Stimulated activated CD4-positive, alpha-beta T cell treated with anti-CD3 and anti-CD28 coated beads, Interleukin-4, amount 100 ng/mL, for 24 hours (primary cell): ENCODE measurements around the gene F2.

Source experiments
- DNase-seq: peaks from one replicate; pipeline ENCODE4 v3.0.0-alpha.2; 2020

The F2 gene

GRCh38 chr11:46743693-46744339 is 24.8 kb downstream of the F2 start:
- DNase-seq = no peak

DNA sequence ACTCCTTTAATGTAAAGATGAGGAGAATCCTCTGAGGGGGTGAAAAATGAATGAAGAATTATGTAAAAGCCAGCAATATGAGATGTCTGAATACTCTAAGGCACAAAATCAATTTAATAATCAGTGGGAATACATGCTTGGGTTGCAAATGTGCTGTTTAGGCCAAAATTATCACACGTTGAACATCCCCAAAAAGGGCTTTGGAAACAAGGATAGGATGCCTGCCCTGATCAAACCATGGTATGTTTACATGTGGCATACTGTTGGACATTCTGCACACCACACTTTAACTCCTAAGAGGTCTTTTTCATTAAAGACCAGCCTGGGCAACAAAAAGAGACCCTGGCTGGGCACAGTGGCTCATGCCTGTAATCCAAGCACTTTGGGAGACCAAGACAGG is 26.3 kb downstream of the F2 start:
- no peak for DNase-seq

GRCh38 chr11:46745995-46746394 is 27.0 kb downstream of the F2 start:
- no peak for DNase-seq

- no peak for DNase-seq
Measured at GRCh38 chr11:46747150-46747549, 28.1 kb downstream of the F2 start.

- DNase-seq = no peak
Measured at GRCh38 chr11:46755962-46756361, 36.9 kb downstream of the F2 start.

DNA sequence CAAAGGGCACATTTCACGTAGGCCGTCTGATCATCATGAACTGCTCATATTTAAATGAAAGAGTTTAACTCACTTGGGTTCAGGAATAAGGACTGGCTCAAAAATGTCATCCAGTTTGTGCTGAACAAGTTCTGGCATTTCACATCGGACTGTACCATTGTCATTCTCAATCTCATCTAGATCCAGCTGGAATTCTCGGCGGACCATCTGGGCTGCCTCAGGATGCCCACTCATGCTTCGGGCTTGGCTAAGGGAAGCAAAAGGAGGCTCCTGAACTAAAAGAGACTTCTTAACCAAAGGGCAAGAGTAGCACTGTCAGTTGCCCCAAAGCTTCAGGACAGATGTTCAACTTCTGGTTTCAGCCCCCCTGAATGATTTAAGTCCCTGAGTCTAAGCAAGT is 40.2 kb downstream of the F2 start:
- no peak for DNase-seq

- DNase-seq = no peak
Measured at GRCh38 chr11:46760429-46761128, 41.6 kb downstream of the F2 start.

DNA sequence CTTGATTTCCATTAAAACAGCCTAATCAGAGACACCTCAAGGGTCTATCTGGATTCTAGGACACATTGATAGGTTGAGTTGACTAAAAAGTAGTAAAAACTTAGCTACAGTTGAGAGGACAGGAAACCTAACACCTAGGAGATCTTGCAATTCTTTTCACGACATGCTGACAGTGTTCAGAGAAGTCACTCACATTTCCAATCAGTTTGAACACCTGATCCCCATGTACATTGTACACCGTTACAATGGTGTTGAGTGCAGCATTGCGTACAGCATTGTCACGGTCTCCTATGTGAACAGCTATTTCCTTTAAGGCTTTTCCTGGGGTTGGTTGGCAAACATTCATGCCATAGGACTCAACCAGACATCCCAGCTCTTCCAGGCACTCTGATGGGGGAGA is 42.8 kb downstream of the F2 start:
- DNase-seq = no peak

DNA sequence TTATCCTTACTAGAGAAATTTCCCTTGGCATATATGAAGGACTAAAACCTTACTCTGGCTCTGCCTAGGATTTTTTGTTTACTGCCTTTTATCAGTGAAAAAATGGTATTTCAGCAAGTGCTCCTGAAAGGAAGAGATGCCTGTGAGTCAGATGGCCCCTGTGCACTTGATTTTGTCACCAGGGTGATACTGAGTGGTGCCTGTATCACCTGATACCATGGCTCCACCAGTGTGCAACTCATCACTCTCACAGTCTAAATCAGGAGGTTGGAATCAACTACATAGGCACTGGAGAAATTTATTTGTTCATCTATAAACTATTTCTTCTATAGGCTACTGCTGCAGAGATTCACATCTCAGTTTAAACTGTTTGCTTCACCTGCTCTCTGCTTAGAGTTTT is 43.2 kb downstream of the F2 start:
- DNase-seq = no peak

- DNase-seq = no peak
Measured at GRCh38 chr11:46766656-46767055, 47.6 kb downstream of the F2 start.

DNA sequence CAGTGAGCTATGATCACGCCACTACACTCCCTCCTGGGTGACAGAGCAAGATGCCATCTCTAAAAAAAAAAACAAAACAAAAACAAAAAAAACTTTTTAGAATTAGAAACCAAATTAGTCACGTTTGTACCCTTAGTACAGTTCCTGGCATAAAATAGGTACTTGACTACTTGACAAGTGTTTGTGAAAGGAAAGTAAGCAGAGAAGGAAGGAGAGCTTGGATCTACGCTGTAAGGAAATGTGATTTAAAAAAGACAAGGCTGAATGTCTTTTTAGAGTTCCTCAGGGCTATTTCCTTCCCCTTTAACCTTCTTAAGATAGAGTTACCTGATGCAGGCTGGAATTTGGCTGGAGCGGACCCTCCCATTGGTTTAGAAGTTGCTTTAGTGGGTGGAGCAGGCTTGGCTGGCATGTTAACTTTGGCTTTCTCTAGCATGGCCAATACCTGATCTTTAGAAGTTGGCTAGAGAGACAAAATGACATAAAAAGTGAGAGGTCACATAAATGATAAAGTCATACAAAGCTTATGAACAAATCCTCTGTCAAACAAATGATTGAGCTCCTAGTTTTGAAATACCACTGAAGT is 50.7 kb downstream of the F2 start:
- DNase-seq = no peak

DNA sequence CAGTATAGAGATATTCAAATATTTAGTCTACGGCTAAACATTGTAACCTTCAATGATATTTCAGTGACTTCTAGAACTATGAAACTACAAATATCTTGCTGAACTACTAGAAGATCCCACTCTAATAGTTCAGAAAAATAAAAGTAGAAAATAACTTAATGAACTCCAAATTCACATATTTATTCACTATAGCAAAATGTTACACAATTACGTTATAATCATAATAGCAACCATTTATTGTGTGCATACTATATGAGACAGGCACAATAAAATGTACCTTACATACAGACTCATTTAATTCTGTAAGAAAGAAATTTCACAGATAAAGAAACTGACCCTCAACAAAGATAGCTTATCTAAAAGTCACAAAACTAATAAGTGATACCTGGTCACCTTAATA is 57.9 kb downstream of the F2 start:
- DNase-seq = no peak

GRCh38 chr11:46778416-46778815 is 59.4 kb downstream of the F2 start:
- DNase-seq = no peak
